HL-60 (cell line): ENCODE measurements around the gene RAB12.

ENCODE experiments used
- DNase-seq, 2 experiments: peaks; one replicate each; pipeline ENCODE4 v3.0.0-alpha.2; 2010 to 2020; ENCODE audit warnings: low read depth in 1 of 2, low spot score in 1 of 2
- H3K27ac ChIP-seq: fragments of 250-450 bp; sonication (Bioruptor Pico); replicated peaks from 2 replicates; pipeline ENCODE4 v1.5.1; 2020; ENCODE audit warnings: mild to moderate bottlenecking, moderate library complexity
- H3K27me3 ChIP-seq: fragments of 250-450 bp; sonication (Bioruptor Pico); 2 replicates; pipeline ENCODE4 v1.5.1; 2021; ENCODE audit warnings: mild to moderate bottlenecking, moderate library complexity; ENCODE audit not compliant: insufficient read depth, poor library complexity, severe bottlenecking
- H3K4me3 ChIP-seq: replicated peaks from 2 replicates; pipeline ENCODE4 v1.5.1; 2011; ENCODE audit warnings: mild to moderate bottlenecking, control low read depth, low read length; ENCODE audit not compliant: insufficient read depth
- CTCF ChIP-seq: IDR thresholded peaks from one replicate; pipeline ENCODE4 v1.5.1; 2011; ENCODE audit warnings: low read length, control low read depth, inconsistent platforms; ENCODE audit not compliant: insufficient read depth
- GABPA ChIP-seq: IDR thresholded peaks from 2 replicates; pipeline ENCODE4 v1.6.1; 2012; ENCODE audit warnings: low read depth
- POLR2AphosphoS5 ChIP-seq: IDR thresholded peaks from 2 replicates; pipeline ENCODE4 v1.6.1; 2012; ENCODE audit warnings: low read depth
- REST ChIP-seq: IDR thresholded peaks from 2 replicates; pipeline ENCODE4 v1.6.1; 2012; ENCODE audit warnings: low read depth; ENCODE audit not compliant: insufficient replicate concordance
- SPI1 ChIP-seq: IDR thresholded peaks from 2 replicates; pipeline ENCODE4 v1.6.1; 2012; ENCODE audit warnings: low read depth, mild to moderate bottlenecking, borderline replicate concordance

Gene RAB12

GRCh38 chr18:8632386-8632785 is 23.1 kb downstream of the RAB12 start:
- H3K27me3 ChIP-seq, result no peaks in the 10 kb centered on the region
- no peak for TF ChIP-seq REST
- TF ChIP-seq CTCF, result no peak
- TF ChIP-seq POLR2AphosphoS5, result no peak
- TF ChIP-seq SPI1, result no peak
- no peak for TF ChIP-seq GABPA
- H3K4me3 ChIP-seq, result no peak overlapping the region
- H3K27ac ChIP-seq, result no peak overlapping the region
- DNase-seq, result no peak

GRCh38 chr18:8634508-8634907 is 25.3 kb downstream of the RAB12 start:
- DNase-seq, result no peak
- no peak overlapping the region for H3K4me3 ChIP-seq
- no peaks in the 10 kb centered on the region for H3K27me3 ChIP-seq
- no peak for TF ChIP-seq CTCF
- no peak for TF ChIP-seq SPI1
- no peak for TF ChIP-seq POLR2AphosphoS5
- no peak for TF ChIP-seq REST
- no peak for TF ChIP-seq GABPA
- H3K27ac ChIP-seq, result no peak overlapping the region

GRCh38 chr18:8635087-8635486 is 25.9 kb downstream of the RAB12 start:
- Histone ChIP-seq H3K4me3 (no peak overlapping the region), H3K27me3 (no peaks in the 10 kb centered on the region), H3K27ac (no peak overlapping the region)
- no peak for DNase-seq
- TF ChIP-seq REST (no peak), POLR2AphosphoS5 (no peak), SPI1 (no peak), GABPA (no peak), CTCF (no peak)
